ENCODE data around the gene BCKDK.
A peak's percentile ranks its signal among the peaks of the same experiment; 100 is the strongest.
"Not testable (repeated sequence)": the region's sequence is repeated elsewhere in the genome, so short reads cannot be mapped to it uniquely, and the experiment has no call there.

Gene BCKDK

GRCh38 chr16:31142109-31143010, 34.2 kb downstream of the BCKDK start:
- DNase-seq (ENCODE audit: low spot score), result peak; percentile 97

- DNase-seq (ENCODE audit: low spot score), result no peak
These were observed 35.0 kb downstream of the BCKDK start for GRCh38 chr16:31143011-31143693.

- no peak for DNase-seq (ENCODE audit: low spot score)
These were observed 35.5 kb downstream of the BCKDK start for GRCh38 chr16:31143694-31144148.

GRCh38 chr16:31144418-31144817, 36.2 kb downstream of the BCKDK start:
- not testable (repeated sequence) for DNase-seq (ENCODE audit: low spot score)

GRCh38 chr16:31145398-31145990, 37.3 kb downstream of the BCKDK start:
- DNase-seq (ENCODE audit: low spot score), result no peak

- DNase-seq (ENCODE audit: low spot score), result no peak
These were observed 39.4 kb downstream of the BCKDK start for GRCh38 chr16:31147574-31147973.

- no peak for DNase-seq (ENCODE audit: low spot score)
These were observed 40.1 kb downstream of the BCKDK start for GRCh38 chr16:31148281-31148728.

- no peak for DNase-seq (ENCODE audit: low spot score)
These were observed 40.7 kb downstream of the BCKDK start for GRCh38 chr16:31148896-31149295.

- DNase-seq (ENCODE audit: low spot score), result no peak
These were observed 41.1 kb downstream of the BCKDK start for GRCh38 chr16:31149332-31149731.

GRCh38 chr16:31149894-31150890, 42.0 kb downstream of the BCKDK start, which contains the start of gene PRSS36:
Gene PRSS36, minus strand, starts transcription at chr16:31150066. Its CDS starts 31 bp downstream, at chr16:31150035.
- DNase-seq (ENCODE audit: low spot score), result no peak

GRCh38 chr16:31150976-31151375, 42.8 kb downstream of the BCKDK start:
- DNase-seq (ENCODE audit: low spot score), result not testable (repeated sequence)

GRCh38 chr16:31157136-31157535, 49.0 kb downstream of the BCKDK start:
- no peak for DNase-seq (ENCODE audit: low spot score)
